ENCODE measurements around the gene RTN4IP1. TPM values are rescaled to one million over a fixed set of nuclear protein-coding genes. Genes with fewer than 3 reads are reported as not detected.

Gene RTN4IP1
- total RNA-seq, 1 experiment from 2014 or later, result 19.2 TPM

DNA sequence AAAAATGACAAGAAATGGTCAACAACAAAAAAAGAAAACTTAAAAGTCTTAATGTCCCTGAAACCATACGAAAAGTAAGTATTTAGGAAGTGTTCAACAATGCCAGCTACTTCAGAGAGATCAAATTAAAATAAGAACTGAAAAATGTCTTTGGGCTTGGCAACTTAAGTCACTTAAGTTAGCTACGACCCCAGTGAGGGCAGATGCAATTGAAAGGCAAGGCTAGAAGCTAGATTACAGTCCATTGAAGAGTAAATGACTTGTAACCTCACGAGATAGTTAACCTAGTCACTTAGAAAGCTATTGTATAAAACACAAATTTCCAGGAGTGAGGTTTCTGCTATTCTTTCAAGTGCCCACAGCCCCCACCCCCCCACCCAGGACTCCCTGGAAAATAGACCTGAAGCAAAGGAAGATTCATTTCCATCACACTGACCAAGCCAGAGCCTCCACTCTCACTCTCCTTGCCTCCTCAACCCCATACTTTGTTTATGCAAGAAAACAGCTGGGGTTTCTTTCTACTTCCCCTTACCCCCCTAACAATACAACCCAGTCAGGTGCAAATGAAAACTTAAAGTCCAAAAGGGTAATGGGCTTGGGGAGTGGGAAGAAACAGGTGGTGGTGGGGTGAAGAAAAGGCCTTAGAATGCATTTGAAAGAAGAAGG, 14.6 kb downstream of the RTN4IP1 start (continued):
- no peak for TF ChIP-seq GTF2I (CRISPR knock-in tag; conservative IDR thresholded peaks at IDR 0.05)
- peak; percentile 85 for TF ChIP-seq FOXK1 (CRISPR knock-in tag; IDR thresholded peaks at IDR 0.05)
- TF ChIP-seq SOX15 (CRISPR knock-in tag; IDR thresholded peaks at IDR 0.05), result no peak

DNA sequence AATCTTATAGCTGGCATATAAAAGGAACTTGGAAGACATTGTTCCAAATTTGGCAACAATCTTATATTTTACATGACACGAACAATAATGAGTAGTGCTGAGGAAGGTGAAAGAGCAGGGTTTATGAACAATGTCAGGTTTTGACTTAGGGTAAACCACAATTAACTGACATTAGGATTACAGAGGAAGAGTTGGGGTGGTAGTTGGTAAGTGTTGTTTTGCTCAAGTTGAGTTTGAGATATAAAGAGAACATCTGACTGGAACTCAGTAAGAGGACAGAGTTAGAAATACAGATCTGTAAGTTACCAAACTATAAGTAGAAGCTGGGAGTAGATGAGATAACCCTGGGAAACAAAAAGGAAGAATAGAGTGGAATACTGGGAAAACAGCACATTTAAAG, 15.1 kb downstream of the RTN4IP1 start:
- no peak for TF ChIP-seq ATF1 (CRISPR knock-in tag; IDR thresholded peaks at IDR 0.05)
- no peak for TF ChIP-seq GRHL2 (CRISPR knock-in tag; IDR thresholded peaks at IDR 0.05; ENCODE audit: insufficient replicate concordance, severe bottlenecking)
- no peak for TF ChIP-seq FOXJ3 (CRISPR knock-in tag; IDR thresholded peaks at IDR 0.05; ENCODE audit: borderline replicate concordance)
- TF ChIP-seq ZNF671 (CRISPR knock-in tag; IDR thresholded peaks at IDR 0.05), result no peak
- TF ChIP-seq, protein P1, sequence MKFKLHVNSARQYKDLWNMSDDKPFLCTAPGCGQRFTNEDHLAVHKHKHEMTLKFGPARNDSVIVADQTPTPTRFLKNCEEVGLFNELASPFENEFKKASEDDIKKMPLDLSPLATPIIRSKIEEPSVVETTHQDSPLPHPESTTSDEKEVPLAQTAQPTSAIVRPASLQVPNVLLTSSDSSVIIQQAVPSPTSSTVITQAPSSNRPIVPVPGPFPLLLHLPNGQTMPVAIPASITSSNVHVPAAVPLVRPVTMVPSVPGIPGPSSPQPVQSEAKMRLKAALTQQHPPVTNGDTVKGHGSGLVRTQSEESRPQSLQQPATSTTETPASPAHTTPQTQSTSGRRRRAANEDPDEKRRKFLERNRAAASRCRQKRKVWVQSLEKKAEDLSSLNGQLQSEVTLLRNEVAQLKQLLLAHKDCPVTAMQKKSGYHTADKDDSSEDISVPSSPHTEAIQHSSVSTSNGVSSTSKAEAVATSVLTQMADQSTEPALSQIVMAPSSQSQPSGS (CRISPR knock-in tag; IDR thresholded peaks at IDR 0.05; ENCODE audit: borderline replicate concordance, low read depth), result no peak
- TF ChIP-seq, protein P2, sequence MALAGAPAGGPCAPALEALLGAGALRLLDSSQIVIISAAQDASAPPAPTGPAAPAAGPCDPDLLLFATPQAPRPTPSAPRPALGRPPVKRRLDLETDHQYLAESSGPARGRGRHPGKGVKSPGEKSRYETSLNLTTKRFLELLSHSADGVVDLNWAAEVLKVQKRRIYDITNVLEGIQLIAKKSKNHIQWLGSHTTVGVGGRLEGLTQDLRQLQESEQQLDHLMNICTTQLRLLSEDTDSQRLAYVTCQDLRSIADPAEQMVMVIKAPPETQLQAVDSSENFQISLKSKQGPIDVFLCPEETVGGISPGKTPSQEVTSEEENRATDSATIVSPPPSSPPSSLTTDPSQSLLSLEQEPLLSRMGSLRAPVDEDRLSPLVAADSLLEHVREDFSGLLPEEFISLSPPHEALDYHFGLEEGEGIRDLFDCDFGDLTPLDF (CRISPR knock-in tag; IDR thresholded peaks at IDR 0.05), result no peak
- TF ChIP-seq MYBL2 (CRISPR knock-in tag; IDR thresholded peaks at IDR 0.05), result no peak
- no peak for TF ChIP-seq SMAD3 (CRISPR knock-in tag; IDR thresholded peaks at IDR 0.05; ENCODE audit: borderline replicate concordance)
- TF ChIP-seq, protein P3, sequence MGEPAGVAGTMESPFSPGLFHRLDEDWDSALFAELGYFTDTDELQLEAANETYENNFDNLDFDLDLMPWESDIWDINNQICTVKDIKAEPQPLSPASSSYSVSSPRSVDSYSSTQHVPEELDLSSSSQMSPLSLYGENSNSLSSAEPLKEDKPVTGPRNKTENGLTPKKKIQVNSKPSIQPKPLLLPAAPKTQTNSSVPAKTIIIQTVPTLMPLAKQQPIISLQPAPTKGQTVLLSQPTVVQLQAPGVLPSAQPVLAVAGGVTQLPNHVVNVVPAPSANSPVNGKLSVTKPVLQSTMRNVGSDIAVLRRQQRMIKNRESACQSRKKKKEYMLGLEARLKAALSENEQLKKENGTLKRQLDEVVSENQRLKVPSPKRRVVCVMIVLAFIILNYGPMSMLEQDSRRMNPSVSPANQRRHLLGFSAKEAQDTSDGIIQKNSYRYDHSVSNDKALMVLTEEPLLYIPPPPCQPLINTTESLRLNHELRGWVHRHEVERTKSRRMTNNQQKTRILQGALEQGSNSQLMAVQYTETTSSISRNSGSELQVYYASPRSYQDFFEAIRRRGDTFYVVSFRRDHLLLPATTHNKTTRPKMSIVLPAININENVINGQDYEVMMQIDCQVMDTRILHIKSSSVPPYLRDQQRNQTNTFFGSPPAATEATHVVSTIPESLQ (CRISPR knock-in tag; IDR thresholded peaks at IDR 0.05), result no peak
- ATAC-seq (no peak), DNase-seq (ENCODE audit: low spot score) (no peak)
- H3K27ac Mint-ChIP-seq, result peak overlapping the region; percentile 99
- H3K9me3 Mint-ChIP-seq, result no peaks in the 10 kb centered on the region
- H3K36me3 Mint-ChIP-seq, result peaks cover 11% of the 10 kb centered on the region
- H3K4me3 Mint-ChIP-seq, result peak overlapping the region; percentile 43
- peaks cover 77% of the 10 kb centered on the region for H3K4me1 Mint-ChIP-seq
- H3K27me3 Mint-ChIP-seq (ENCODE audit: low read depth), result no peaks in the 10 kb centered on the region
- ChIA-PET CTCF (interaction anchor here (0.9 to 2.1 kb wide), 4 partner anchors 48 to 365 kb away, joined by 4 to 11 read pairs (median 6); partner anchors contain the start of gene CRYBG1), POLR2A (no interaction called here)

DNA sequence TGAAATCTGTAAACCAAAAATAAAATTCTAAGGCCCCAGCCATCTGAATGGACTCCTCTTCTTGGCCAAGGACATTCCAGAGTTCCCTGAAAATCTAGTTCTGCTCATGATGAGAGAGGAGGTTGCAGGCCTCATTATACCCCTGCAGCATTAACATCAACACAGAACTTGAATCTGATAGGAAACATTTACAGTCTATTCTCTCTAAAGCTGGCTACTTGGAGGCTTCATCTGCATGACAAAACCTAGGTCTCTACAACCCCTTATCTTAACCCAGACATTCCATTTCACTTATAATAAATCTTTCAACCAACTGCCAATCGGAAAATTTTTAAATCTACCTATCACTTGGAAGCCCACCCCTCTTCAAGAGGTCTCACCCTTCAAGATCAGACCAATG, 15.7 kb downstream of the RTN4IP1 start:
- no peaks in the 10 kb centered on the region; the same call in 1 of the 2 replicates for H3K27me3 Mint-ChIP-seq (ENCODE audit: low read depth)
- peak overlapping the region; percentile 99 for H3K27ac Mint-ChIP-seq
- POLR2A ChIA-PET, result no interaction called here
- CTCF ChIA-PET, result interaction anchor here (1.9 to 2.1 kb wide), 2 partner anchors 253 to 366 kb away, joined by 9 to 11 read pairs; partner anchors contain the start of gene CRYBG1
- peak overlapping the region; percentile 43 for H3K4me3 Mint-ChIP-seq
- DNase-seq (ENCODE audit: low spot score) (no peak), ATAC-seq (peak; percentile 63)
- peaks cover 77% of the 10 kb centered on the region for H3K4me1 Mint-ChIP-seq
- peaks cover 11% of the 10 kb centered on the region for H3K36me3 Mint-ChIP-seq
- 0 out of 2 replicates have a peak, but pooled peaks have one; percentile 28 for TF ChIP-seq SP1 (CRISPR knock-in tag; conservative IDR thresholded peaks at IDR 0.05)
- TF ChIP-seq, protein P4, sequence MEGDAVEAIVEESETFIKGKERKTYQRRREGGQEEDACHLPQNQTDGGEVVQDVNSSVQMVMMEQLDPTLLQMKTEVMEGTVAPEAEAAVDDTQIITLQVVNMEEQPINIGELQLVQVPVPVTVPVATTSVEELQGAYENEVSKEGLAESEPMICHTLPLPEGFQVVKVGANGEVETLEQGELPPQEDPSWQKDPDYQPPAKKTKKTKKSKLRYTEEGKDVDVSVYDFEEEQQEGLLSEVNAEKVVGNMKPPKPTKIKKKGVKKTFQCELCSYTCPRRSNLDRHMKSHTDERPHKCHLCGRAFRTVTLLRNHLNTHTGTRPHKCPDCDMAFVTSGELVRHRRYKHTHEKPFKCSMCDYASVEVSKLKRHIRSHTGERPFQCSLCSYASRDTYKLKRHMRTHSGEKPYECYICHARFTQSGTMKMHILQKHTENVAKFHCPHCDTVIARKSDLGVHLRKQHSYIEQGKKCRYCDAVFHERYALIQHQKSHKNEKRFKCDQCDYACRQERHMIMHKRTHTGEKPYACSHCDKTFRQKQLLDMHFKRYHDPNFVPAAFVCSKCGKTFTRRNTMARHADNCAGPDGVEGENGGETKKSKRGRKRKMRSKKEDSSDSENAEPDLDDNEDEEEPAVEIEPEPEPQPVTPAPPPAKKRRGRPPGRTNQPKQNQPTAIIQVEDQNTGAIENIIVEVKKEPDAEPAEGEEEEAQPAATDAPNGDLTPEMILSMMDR (IDR thresholded peaks at IDR 0.05), result no peak
- H3K9me3 Mint-ChIP-seq, result no peaks in the 10 kb centered on the region

All from WTC11 (cell line).